NCI-H510A (cell line): Measurements from ENCODE around the gene MLH3.

Source experiments
- DNase-seq: peaks from one replicate; lab custom pipeline; 2025; lab: John Stamatoyannopoulos, UW

MLH3 gene

GRCh38 chr14:74984236-74985027, 66.8 kb downstream of the MLH3 start:
- DNase-seq = no peak

DNA sequence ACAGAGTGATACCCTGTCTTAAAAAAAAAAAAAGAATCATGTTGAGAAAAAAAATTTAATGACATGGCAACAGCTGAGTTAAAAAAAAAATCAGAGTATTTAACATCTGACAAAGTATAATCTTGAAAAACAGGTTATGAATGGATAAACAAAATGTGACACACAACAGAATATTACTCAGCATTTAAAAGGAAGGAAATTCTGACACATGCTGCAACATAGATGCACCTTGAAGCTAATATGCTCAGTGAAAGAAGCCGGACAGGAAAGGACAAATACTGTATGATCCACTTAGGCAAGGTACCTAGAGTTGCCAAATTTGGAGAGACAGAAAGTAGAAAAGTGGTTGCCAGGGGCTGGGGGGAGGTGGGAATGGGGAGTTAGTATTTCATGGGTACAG, 67.9 kb downstream of the MLH3 start:
- no peak for DNase-seq

DNA sequence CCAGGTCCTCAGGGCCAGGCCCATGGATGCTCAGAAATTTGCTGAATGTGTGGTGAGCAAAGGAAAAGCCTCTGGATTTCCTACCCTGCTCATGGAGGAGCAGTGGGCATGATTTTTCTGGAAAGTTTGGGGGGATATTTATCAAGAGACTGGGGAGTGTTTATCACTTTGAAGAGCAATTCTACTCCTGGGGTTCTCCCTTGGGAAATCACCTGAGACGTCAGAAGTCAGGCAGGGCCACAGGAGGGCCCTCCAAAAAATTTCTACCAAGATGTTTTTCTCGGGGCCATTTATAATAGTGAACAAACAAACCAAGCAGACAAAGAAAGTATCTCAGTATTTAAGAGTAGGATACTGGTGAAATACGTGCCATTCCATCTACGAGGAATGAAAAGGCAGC, 68.6 kb downstream of the MLH3 start:
- no peak for DNase-seq

DNA sequence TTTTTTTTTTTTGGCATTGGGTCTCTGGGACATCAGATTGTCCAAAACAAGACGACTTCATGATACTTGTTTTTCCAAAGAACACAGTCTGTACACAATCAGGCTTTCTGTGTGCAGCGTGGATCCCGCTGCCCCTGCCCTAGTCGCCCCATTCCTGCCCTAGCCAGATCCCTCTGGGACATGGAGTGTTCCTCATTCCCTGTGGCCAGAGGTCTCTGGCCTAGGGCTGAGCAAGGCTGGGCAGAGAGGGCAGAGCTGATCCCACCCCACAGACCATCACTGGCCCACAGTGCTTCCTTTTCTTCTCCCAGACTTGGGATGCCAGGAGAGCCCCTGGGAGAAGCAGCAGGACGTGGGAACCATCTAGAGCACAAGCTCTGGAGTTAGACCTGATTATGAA, 69.4 kb downstream of the MLH3 start:
- DNase-seq = no peak

- no peak for DNase-seq
Measured at GRCh38 chr14:74981462-74981782, 69.8 kb downstream of the MLH3 start.

GRCh38 chr14:74980731-74981461, 70.4 kb downstream of the MLH3 start:
- DNase-seq = no peak

DNA sequence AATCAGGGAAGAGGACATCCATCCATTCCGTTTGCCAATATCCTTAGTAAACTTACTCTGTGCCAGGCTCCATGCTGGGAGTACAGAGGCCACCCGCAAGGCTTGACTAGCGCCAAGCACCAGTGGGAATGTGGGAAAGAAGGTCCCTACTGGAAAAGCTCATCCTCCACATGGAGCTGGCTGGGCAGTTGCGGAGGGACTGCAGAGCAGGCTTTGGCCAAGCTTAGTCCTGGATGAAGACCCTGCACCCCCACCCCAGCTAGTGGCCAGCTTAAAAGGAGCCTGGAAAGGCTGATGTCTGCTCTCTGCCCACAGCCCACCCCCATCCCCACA, 70.9 kb downstream of the MLH3 start:
- no peak for DNase-seq

DNA sequence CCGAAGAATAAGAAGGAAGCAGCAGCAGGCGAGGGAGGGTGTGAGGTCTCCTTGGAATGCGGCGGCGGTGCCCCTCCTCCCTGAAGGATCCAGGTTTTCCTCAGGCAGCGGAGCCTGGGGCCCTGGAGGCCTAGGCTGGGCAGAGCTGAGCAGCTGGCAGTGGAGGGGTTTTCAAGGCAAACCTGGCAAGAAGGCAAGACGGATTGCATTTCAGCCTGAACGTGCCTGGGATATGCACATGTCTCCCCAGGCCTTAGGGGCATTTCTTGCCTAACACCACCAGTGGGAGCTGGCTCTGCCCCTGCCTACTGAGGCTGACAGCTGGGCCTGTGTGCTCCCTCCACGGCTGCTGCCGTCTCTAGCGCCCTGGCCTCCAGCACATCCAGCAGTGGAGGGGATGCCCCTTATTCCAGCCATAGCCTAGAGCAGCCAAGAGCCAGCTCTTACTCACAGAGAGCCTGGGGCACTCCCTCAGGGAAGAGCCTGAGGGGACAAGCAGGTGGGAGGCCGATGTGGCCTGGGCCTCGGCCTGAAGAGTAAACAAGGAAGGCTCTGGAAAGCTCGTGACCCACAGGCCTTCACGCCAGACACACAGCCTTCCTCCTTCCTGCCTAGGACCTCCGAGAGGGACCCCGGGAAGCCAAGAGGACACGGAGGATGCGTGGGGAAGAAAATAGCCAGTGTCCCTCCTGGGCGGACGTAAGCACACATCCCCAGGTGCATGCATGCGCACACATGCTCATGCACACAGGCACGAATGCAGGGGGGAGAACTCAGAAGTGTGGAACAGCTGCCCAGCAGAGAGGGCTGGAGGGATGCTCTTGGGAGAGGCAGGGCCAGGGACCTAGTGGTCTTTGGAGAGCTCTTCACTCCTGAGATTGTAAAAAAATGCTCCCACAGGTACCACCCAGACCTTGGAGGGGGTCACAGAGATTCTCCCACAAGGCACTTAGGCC, 71.5 kb downstream of the MLH3 start:
- DNase-seq = no peak

- no peak for DNase-seq
Measured at GRCh38 chr14:74979029-74979428, 72.2 kb downstream of the MLH3 start.

DNA sequence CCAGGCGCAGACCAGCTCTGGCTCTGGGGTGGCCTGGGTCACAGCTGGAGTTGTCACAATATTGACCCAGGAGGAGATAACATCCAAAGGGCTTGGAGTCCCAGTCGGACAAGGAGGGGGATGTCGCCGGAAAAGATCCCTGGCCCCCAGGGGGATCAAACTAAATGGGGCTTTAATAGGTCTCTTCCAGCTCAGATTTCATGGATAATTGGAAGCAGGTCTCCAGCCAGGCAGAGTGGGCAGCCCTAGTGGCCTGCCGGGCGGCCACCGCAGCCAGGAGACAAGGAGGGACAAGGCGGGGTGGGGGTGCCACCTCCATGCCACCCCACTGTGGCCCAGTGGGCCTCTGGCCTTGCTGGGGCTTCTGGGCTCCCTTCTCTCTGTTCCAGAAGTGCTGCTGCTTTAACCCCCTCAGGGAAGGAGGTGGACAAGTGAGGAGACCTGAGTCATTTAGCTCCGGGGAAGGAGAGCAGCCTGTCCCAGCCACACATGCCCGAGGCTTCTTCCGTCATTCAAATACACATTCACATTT, 72.8 kb downstream of the MLH3 start:
- DNase-seq = no peak

GRCh38 chr14:74977901-74978385, 73.3 kb downstream of the MLH3 start:
- DNase-seq = no peak

- DNase-seq = no peak
Measured at GRCh38 chr14:74977164-74977900, 73.9 kb downstream of the MLH3 start.

DNA sequence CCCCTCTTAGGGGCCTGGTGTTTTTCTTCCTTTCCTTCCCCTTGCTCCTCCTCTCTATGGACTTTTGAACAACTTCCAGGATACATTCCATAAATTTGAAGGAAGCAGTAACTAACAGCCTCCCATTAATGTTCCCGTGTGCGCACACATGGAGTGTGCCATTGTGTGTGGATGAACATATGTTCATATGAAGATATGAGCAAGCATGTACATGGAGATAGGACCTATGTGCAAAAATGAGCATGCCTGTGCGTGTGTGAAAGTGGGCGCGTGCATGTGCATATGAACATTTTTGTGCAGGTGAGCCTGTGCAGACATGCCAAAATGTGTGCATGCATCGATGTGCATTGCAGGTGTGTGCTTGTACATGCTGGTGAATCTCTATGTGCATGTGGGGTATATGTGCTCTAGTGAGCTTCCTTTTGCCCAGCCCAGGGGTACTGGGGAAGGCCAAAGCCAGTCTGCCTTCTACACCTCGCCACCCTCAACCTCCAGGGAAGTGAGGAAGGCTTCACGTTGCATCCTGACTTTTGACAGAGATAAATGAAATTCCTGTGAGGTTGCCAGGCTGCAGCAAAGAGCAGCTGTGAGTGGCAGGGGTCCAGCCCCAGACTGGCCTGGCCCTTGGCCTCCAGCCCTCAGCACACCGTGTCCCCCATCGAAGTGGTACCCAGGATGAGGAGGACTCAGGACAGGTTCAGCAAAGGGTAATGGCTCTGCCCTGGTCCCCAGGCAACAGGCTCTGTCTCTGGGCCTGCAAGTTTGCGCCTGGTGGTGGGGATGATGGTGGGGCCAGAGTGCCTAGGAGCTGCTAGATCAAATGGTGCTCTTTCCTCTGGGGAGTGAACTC, 74.8 kb downstream of the MLH3 start:
- no peak for DNase-seq

- no peak for DNase-seq
Measured at GRCh38 chr14:74975059-74975810, 76.0 kb downstream of the MLH3 start.

DNA sequence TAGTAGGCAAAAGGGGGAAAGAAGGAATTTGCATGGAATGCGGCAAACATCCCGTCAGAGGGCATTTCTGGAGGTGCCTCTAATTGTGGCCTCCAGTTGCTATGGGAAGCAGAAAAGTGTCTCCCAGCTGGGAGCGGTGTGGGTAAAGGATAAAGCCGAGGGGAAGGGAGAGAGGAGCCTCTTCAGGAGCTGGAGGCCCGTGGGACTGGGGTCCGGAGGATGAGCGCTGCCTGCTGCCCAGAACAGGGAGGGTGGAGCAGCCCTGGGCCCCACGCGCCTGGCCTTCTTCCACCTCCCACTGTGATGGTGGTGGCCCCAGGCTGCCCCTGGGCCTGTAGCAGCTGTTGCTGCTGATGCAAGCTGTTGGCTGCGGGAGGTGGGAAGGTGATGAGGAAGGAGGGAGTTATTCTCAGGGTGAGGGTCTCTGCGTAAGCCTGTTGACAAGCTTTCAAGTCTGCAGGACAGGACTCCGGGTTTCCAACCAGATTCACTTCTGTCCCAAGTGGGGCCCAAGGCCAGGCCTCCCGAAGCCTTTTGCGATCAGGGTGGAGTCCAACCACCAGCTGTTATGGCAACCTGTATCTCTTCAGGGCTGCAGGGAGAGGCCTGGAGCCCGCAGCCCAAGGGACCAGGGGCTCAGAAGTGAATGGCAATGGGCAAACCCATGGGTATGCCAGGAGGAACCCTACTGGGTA, 76.8 kb downstream of the MLH3 start:
- DNase-seq = no peak

- no peak for DNase-seq
Measured at GRCh38 chr14:74973905-74974363, 77.3 kb downstream of the MLH3 start.

DNA sequence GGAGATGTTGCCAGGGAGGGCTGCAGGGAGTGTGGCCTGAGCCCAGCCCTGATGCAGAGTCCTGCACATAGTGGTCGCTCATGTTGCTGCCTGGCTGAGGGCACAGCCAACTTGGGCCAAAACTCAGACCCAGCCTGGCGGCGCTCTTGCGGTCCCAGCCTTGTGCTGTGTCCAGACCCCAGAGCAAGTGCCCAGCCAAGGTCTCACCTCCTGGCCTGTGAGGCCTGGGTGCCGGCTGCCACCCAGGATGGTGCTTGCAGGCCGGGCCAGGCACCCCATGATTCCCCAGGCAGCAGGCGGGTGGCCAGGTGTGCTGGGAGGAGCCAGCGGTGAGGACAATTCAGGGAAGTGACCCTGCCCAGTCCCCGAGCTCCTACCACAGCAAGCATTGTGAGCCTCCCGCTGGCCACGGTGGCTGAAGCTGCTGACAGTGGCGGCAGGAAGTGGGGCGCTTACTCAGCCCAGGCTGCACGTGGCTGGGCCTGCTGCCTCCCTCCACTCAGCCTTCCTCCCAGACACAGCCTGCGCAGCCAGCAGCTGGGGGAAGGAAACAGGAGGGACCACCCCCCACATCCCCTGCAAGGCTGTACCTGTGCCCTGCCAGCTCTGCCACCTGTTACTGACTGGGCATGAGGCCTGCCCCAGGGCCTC, 78.1 kb downstream of the MLH3 start:
- DNase-seq = no peak

DNA sequence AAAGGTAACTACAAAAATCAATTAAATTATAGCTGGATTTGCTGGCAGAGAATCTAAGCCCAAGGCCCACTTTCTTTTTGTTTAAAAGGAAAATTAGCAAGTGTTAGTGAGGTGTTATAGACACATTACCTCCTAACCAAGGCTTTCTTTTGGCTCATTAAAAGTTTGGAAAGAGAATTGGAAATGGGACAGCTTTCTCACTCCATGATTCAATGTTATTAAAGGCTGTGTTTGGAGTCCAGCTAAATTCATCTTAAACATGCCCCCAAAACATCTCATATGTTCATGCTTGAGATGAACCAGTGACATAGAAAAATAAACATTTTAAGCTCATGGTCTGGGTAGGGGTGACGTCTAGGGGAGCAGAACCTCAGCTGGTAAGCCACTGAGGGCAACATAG, 82.5 kb downstream of the MLH3 start:
- no peak for DNase-seq
